ENCODE data around the gene EPSTI1.
"Not testable (repeated sequence)": the region's sequence is repeated elsewhere in the genome, so short reads cannot be mapped to it uniquely, and the experiment has no call there.

Gene EPSTI1

DNA sequence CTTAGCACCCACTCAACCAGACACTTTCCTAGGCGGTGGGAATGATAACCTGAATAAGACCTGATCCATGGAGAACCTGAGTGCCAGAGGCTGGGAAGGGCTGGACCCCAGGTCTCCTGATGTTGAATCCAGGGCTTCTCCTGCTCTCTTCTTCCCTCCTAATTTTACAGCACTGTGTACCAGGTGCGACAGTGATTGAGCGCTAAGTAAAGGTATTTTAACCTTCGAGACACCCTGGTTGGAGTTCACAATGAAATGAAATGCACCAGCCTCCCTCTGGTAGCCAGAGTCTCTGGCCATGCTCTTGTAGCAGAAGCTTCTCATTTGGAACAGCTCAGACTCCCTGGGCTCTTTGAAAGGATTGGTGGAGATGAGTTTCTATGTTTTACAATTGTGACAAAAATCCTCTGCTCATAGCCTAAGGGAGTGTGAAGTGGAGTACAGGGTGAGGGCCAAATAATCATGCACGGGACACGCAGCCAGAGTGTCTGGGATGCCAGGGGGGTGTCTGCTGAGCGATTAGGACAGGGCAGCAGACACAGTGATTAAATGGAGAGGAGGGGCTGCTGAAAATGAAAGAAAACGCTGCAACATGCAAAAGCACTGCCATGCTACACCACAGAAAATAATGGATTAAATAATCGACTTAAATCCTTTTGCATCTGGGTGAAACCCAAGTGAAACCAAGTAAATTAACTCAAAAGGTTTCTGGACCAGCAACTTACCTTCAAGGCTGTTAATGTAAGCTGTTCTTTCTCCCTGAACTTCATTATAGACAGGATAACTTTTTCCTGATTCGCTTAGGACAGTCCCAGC, 126.9 kb downstream of the EPSTI1 start:
- no peaks in the 10 kb centered on the region for H3K36me3 ChIP-seq (ENCODE audit: control insufficient read depth, insufficient read depth, low read length)
- H3K4me3 ChIP-seq (ENCODE audit: insufficient read depth, low read depth, low read length, poor library complexity, severe bottlenecking) = no peak overlapping the region
- no peak for DNase-seq
- no peak overlapping the region for H3K27ac ChIP-seq (ENCODE audit: insufficient read depth, low read length, poor library complexity, severe bottlenecking)
- H3K9me3 ChIP-seq (ENCODE audit: control insufficient read depth, low read length) = no peaks in the 10 kb centered on the region
- H3K4me1 ChIP-seq (ENCODE audit: control insufficient read depth, insufficient read depth, low read length, poor library complexity, severe bottlenecking) = no peaks in the 10 kb centered on the region
- H3K27me3 ChIP-seq (replicated peaks; ENCODE audit: control insufficient read depth, insufficient read depth, low read length, poor library complexity, severe bottlenecking) = no peaks in the 10 kb centered on the region

DNA sequence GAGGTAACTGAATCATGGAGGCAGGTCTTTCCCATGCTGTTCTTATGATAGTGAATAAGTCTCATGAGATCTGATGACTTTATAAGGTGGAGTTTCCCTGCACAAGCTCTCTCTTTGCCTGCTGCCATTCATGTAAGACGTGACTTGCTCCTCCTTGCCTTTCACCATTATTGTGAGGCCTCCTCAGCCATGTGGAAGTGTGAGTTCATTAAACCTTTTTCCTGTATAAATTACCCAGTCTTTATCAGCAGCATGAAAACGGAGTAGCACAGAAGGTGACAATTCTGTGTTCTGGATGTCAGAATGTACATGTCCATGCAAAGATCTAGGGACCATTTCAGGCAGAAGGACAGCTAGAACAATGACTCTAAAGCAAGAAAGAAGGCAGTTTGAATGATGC, 129.7 kb downstream of the EPSTI1 start:
- H3K27me3 ChIP-seq (replicated peaks; ENCODE audit: control insufficient read depth, insufficient read depth, low read length, poor library complexity, severe bottlenecking); H3K36me3 ChIP-seq (ENCODE audit: control insufficient read depth, insufficient read depth, low read length); DNase-seq; H3K9me3 ChIP-seq (ENCODE audit: control insufficient read depth, low read length); H3K4me3 ChIP-seq (ENCODE audit: insufficient read depth, low read depth, low read length, poor library complexity, severe bottlenecking); H3K27ac ChIP-seq (ENCODE audit: insufficient read depth, low read length, poor library complexity, severe bottlenecking); H3K4me1 ChIP-seq (ENCODE audit: control insufficient read depth, insufficient read depth, low read length, poor library complexity, severe bottlenecking): not testable (repeated sequence)

DNA sequence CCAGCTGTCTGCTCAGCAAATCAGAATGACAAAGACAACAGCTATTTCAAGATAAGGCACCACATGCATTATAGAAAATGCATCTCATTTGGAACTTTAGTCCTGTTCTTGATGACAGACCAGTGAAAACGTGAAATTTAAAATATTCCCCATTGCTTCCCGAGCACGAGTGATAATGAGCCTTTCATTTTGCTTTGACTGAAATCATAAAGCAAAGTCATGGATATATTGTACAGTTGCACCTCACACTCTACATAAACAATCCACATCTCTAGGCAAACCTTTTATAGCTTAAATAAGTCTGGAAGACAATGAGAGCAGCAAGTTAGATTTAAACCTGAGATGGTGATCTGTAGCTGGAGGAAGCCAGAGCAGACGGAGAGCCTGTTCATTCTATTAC, 131.6 kb downstream of the EPSTI1 start:
- H3K9me3 ChIP-seq (ENCODE audit: control insufficient read depth, low read length) = no peaks in the 10 kb centered on the region
- H3K36me3 ChIP-seq (ENCODE audit: control insufficient read depth, insufficient read depth, low read length) = no peaks in the 10 kb centered on the region
- H3K27me3 ChIP-seq (replicated peaks; ENCODE audit: control insufficient read depth, insufficient read depth, low read length, poor library complexity, severe bottlenecking) = no peaks in the 10 kb centered on the region
- H3K4me1 ChIP-seq (ENCODE audit: control insufficient read depth, insufficient read depth, low read length, poor library complexity, severe bottlenecking) = no peaks in the 10 kb centered on the region
- H3K27ac ChIP-seq (ENCODE audit: insufficient read depth, low read length, poor library complexity, severe bottlenecking) = no peak overlapping the region
- no peak for DNase-seq
- H3K4me3 ChIP-seq (ENCODE audit: insufficient read depth, low read depth, low read length, poor library complexity, severe bottlenecking) = no peak overlapping the region

DNA sequence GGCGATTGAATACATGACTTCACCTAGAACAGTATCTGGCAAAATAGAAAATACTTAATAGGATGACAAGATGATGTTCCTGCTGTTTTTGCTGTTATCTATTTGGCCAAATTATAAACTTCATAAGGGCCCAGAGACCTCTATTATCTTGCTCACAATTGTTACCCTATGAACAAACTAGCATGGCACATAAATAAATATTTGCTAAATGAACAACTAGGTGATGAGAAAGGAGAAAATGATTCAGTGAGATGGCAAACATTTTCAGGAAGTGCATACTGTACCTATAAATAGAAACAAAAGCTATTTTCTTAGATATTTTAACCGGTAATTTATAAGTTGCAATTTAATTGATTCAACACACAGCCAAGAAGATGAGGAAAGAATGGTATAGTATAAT, 132.3 kb downstream of the EPSTI1 start:
- no peaks in the 10 kb centered on the region for H3K36me3 ChIP-seq (ENCODE audit: control insufficient read depth, insufficient read depth, low read length)
- no peaks in the 10 kb centered on the region for H3K4me1 ChIP-seq (ENCODE audit: control insufficient read depth, insufficient read depth, low read length, poor library complexity, severe bottlenecking)
- no peaks in the 10 kb centered on the region for H3K27me3 ChIP-seq (replicated peaks; ENCODE audit: control insufficient read depth, insufficient read depth, low read length, poor library complexity, severe bottlenecking)
- no peak overlapping the region for H3K27ac ChIP-seq (ENCODE audit: insufficient read depth, low read length, poor library complexity, severe bottlenecking)
- no peaks in the 10 kb centered on the region for H3K9me3 ChIP-seq (ENCODE audit: control insufficient read depth, low read length)
- no peak overlapping the region for H3K4me3 ChIP-seq (ENCODE audit: insufficient read depth, low read depth, low read length, poor library complexity, severe bottlenecking)
- DNase-seq = no peak

DNA sequence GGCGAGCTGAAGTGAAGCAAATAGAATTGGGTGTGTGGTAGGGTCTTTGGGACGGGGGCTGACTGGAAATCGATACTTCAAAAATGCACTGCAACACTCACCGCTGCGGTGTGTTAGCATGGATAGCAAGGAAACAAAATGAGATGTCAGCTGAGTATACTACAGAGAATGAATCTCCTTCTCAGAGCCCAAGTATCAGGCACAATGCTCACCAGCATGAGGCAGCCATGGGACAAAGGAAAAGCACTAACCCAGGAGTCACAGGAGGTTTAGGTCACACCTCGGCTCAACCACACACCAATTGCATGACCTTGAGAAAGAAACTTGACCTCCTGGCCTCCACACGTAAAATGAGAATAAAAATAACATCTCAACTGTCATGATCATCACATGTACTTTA, 136.6 kb downstream of the EPSTI1 start:
- Histone ChIP-seq H3K4me3 (ENCODE audit: insufficient read depth, low read depth, low read length, poor library complexity, severe bottlenecking) (no peak overlapping the region), H3K27ac (ENCODE audit: insufficient read depth, low read length, poor library complexity, severe bottlenecking) (no peak overlapping the region), H3K27me3 (replicated peaks; ENCODE audit: control insufficient read depth, insufficient read depth, low read length, poor library complexity, severe bottlenecking) (no peaks in the 10 kb centered on the region), H3K36me3 (ENCODE audit: control insufficient read depth, insufficient read depth, low read length) (no peaks in the 10 kb centered on the region), H3K4me1 (ENCODE audit: control insufficient read depth, insufficient read depth, low read length, poor library complexity, severe bottlenecking) (no peaks in the 10 kb centered on the region), H3K9me3 (ENCODE audit: control insufficient read depth, low read length) (no peaks in the 10 kb centered on the region)
- no peak for DNase-seq

DNA sequence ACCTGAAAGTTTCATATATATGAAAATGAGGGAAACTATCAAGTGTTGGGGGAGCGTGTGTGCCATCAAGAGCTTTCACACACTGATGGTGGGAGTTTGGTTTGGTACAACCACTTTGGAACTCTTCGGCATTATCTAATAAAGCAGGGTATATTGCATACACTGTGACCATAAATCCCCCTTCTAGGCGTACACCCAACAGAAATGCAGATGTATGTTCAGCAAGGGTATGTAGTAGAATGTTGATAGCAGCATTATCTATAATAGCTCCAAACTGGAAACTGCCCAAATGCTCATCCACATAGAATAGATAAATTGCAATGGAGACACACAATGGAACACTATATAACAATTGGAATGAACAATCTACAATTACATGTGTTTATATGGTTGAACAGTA, 139.9 kb downstream of the EPSTI1 start:
- H3K27me3 ChIP-seq (replicated peaks; ENCODE audit: control insufficient read depth, insufficient read depth, low read length, poor library complexity, severe bottlenecking) = no peaks in the 10 kb centered on the region
- no peak for DNase-seq

DNA sequence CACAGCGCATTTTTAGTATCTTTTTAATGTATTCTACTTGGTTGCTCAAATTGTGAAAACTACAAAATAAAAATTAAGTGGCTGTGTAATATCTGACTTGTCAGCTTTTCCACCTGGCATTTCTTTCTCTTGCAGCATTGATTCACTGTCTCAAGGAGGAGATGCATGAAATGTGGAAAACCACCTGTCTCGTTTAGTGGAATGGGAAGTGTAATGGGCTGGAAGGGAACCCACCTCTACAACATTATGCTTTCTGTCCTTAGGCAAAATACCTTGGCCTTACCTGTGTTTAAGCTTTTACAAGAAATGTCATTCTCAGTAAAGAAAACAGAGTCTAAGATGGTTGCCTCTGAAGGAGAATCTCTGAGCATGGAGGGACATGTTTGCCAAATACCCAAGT, 142.8 kb downstream of the EPSTI1 start:
- Histone ChIP-seq H3K27me3 (replicated peaks; ENCODE audit: control insufficient read depth, insufficient read depth, low read length, poor library complexity, severe bottlenecking) (no peaks in the 10 kb centered on the region), H3K9me3 (ENCODE audit: control insufficient read depth, low read length) (no peaks in the 10 kb centered on the region), H3K4me3 (ENCODE audit: insufficient read depth, low read depth, low read length, poor library complexity, severe bottlenecking) (no peak overlapping the region), H3K27ac (ENCODE audit: insufficient read depth, low read length, poor library complexity, severe bottlenecking) (no peak overlapping the region), H3K36me3 (ENCODE audit: control insufficient read depth, insufficient read depth, low read length) (no peaks in the 10 kb centered on the region), H3K4me1 (ENCODE audit: control insufficient read depth, insufficient read depth, low read length, poor library complexity, severe bottlenecking) (no peaks in the 10 kb centered on the region)
- DNase-seq = no peak

More for the DNA sequence above, 139.9 kb downstream of the EPSTI1 start:
- no peak overlapping the region for H3K4me3 ChIP-seq (ENCODE audit: insufficient read depth, low read depth, low read length, poor library complexity, severe bottlenecking)
- no peaks in the 10 kb centered on the region for H3K4me1 ChIP-seq (ENCODE audit: control insufficient read depth, insufficient read depth, low read length, poor library complexity, severe bottlenecking)
- no peaks in the 10 kb centered on the region for H3K9me3 ChIP-seq (ENCODE audit: control insufficient read depth, low read length)
- H3K27ac ChIP-seq (ENCODE audit: insufficient read depth, low read length, poor library complexity, severe bottlenecking) = no peak overlapping the region
- no peaks in the 10 kb centered on the region for H3K36me3 ChIP-seq (ENCODE audit: control insufficient read depth, insufficient read depth, low read length)

DNA sequence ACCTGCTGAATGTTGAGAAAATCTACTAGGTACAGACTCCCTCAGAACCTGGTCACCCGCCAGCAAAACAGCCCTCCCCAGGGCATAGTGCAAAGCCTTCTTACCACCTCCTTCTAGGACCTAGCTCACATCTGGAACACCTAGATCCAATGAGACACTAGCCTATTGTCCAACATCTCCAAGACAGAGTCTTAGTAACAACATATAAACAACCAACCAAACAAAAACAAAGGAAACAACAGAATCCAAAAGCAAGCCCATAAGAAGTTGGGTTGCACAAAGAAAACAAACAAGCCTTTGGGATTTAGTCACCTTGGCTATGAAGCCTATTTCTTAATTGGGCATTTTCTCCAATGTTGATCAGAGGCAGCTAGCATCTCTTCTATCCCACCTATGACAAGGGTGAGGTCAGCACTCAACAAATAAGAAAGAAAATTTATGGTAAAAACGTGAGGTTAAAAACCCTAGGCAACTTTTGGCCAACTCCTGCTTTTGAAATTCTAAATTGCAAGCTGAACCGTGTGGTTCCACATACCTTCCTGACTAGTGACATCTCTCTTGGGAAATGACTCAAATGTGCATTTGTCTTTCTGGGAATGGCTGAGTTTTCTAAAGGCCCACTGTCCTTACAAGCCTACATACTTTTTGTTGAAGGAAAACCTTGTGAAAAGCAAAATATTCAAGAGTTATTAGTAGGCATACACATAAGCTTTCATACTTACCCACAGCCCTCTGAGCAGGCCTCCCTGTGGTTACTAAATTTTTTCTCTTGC, 144.0 kb downstream of the EPSTI1 start:
- Histone ChIP-seq H3K27ac (ENCODE audit: insufficient read depth, low read length, poor library complexity, severe bottlenecking) (no peak overlapping the region), H3K27me3 (replicated peaks; ENCODE audit: control insufficient read depth, insufficient read depth, low read length, poor library complexity, severe bottlenecking) (no peaks in the 10 kb centered on the region), H3K4me1 (ENCODE audit: control insufficient read depth, insufficient read depth, low read length, poor library complexity, severe bottlenecking) (no peaks in the 10 kb centered on the region), H3K4me3 (ENCODE audit: insufficient read depth, low read depth, low read length, poor library complexity, severe bottlenecking) (no peak overlapping the region), H3K9me3 (ENCODE audit: control insufficient read depth, low read length) (no peaks in the 10 kb centered on the region), H3K36me3 (ENCODE audit: control insufficient read depth, insufficient read depth, low read length) (no peaks in the 10 kb centered on the region)
- DNase-seq = no peak

DNA sequence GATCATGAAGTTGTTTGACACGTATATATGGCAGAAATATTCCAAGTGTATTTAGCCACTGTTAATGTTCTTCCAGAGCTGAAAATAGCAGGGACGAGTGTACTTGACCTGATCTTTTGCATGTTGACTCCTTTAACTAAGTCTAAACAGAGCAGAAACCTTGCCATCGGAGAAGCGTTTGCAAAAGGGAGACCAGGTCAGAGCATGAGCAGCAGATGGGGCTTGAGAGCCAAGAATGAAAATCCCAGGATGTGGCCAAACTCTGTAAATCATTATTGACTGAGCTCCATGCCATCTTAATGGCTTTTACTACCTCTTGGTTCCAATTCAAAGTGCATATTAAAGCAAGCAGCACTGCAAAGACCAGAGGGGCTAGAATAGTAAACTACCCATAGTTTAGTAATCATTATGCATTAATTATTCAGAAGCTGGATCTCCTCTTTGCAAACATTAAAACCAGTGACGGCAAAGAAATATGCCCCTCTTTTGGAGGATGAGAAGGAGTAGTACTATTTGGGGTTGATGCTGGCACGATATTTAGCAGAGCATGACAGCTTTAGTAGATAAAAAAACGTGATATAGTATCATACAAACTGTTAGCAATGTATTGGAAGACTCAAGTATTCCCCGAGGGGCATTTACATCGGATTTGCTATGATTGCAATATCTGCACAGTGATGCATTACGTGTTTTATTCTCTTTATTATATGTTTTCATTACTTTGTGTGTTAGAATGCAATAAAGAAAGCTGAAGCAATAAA, 154.9 kb downstream of the EPSTI1 start:
- H3K4me3 ChIP-seq (ENCODE audit: insufficient read depth, low read depth, low read length, poor library complexity, severe bottlenecking) = no peak overlapping the region
- DNase-seq = no peak
- no peaks in the 10 kb centered on the region for H3K4me1 ChIP-seq (ENCODE audit: control insufficient read depth, insufficient read depth, low read length, poor library complexity, severe bottlenecking)
- no peaks in the 10 kb centered on the region for H3K36me3 ChIP-seq (ENCODE audit: control insufficient read depth, insufficient read depth, low read length)
- no peaks in the 10 kb centered on the region for H3K9me3 ChIP-seq (ENCODE audit: control insufficient read depth, low read length)
- H3K27ac ChIP-seq (ENCODE audit: insufficient read depth, low read length, poor library complexity, severe bottlenecking) = no peak overlapping the region
- no peaks in the 10 kb centered on the region for H3K27me3 ChIP-seq (replicated peaks; ENCODE audit: control insufficient read depth, insufficient read depth, low read length, poor library complexity, severe bottlenecking)

Data from effector memory CD4-positive, alpha-beta T cell (primary cell).